ENCODE data around the gene ANKRD11. TPM values are rescaled to one million over a fixed set of nuclear protein-coding genes. Genes with fewer than 3 reads are reported as not detected.

The ANKRD11 gene
- total RNA-seq, 1 donor from 2014 or later: 164 TPM

DNA sequence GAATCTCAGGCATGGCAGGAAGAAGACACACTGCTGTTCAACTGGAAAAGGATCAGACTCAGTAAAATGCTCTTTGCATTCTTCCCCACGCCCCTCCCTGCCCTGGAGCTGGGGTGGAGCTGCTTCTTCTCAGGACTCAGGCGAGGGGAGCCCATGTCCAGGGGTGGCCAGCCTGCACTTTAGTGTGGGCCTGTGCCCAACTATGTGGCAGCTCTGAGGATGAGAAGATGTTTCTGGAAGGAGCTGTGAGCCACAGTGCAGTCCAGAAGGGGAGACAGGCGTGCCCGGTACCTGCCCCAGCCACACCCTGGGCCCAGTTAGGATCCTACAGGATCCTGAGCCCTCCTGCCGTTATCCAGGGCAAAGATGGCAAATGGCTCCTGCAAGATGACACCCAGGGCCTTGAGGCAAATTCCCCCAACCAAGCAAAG lies 120.3 kb downstream of the ANKRD11 start:
- TF ChIP-seq CTCF (conservative IDR thresholded peaks at IDR 0.05): no peak
- Mint-ChIP-seq H3K4me3 (no peak overlapping the region), H3K4me1 (peaks cover 50% of the 10 kb centered on the region)

DNA sequence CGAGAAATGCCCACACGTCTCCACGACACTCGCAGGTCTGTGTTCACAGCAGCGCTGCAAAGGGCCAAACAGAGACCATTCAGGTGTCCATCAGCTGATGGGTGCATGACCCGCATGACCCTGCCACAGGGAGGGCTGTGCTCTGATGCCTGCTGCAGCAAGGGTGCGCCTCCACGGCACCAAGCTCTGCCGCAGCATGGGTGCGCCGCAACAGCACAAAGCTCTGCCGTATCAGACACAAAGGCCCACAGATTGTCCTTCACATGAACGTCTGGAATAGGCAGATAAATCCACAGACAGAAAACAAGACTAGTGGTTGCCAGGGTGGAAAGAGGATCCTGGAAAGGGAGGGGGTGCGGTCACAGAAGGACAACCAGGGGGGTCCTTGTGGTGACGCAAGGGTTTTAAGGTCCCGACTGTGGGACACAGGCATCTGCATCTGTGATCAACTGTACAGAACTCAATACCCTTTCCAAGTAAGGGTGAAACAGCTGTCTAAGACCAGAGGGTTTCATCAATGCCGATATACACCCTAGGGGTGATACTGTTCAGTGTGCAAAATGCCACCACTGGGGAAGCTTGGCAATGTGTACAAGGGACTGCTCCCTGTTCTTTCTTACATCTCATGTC lies 121.0 kb downstream of the ANKRD11 start:
- Mint-ChIP-seq H3K36me3 (ENCODE audit: low read depth) (no peaks in the 10 kb centered on the region), H3K4me1 (peaks cover 50% of the 10 kb centered on the region), H3K27ac (ENCODE audit: unreplicated experiment) (no peak overlapping the region), H3K9me3 (no peaks in the 10 kb centered on the region), H3K27me3 (ENCODE audit: low read depth) (no peaks in the 10 kb centered on the region), H3K4me3 (peak overlapping the region; percentile 15)
- DNase-seq (ENCODE audit: low read depth, low spot score): no peak
- no peak for TF ChIP-seq CTCF (conservative IDR thresholded peaks at IDR 0.05)

More for the DNA sequence above, 120.3 kb downstream of the ANKRD11 start:
- no peak for DNase-seq (ENCODE audit: low read depth, low spot score)
- no peaks in the 10 kb centered on the region for H3K27me3 Mint-ChIP-seq (ENCODE audit: low read depth)
- H3K9me3 Mint-ChIP-seq: no peaks in the 10 kb centered on the region
- H3K36me3 Mint-ChIP-seq (ENCODE audit: low read depth): peaks cover 2% of the 10 kb centered on the region
- H3K27ac Mint-ChIP-seq (ENCODE audit: unreplicated experiment): peak overlapping the region; percentile 43

DNA sequence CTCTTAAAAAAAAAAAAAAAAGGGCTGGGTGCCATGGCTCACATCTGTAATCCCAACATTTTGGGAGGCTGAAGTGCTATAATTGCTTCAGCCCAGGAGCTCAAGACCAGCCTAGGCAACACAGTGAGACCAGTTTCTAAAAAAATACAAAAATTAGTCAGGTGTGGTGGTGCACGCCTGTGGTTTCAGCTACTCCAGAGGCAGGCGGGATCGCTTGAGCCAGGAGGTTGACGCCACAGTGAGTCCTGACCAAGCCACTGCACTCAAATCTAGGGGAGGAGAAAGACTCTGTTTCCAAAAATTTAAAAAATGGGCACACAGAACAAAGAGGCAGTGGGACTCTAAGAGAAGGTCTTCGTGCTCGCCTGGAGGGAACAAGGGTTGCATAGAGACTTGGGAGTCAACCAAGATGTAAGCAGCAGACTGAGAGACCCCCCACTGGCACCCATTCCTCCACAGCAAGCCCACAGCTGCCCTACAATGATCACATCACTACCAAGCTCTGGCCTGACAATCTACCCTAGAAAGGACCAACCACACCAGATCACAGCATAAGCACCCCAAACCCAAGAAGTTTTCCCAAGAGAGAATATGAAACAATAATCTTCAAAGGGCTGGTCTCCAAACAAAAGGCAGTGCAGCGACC lies 121.6 kb downstream of the ANKRD11 start:
- Mint-ChIP-seq H3K27me3 (ENCODE audit: low read depth) (no peaks in the 10 kb centered on the region), H3K4me1 (peaks cover 53% of the 10 kb centered on the region), H3K4me3 (no peak overlapping the region), H3K27ac (ENCODE audit: unreplicated experiment) (no peak overlapping the region), H3K9me3 (no peaks in the 10 kb centered on the region), H3K36me3 (ENCODE audit: low read depth) (no peaks in the 10 kb centered on the region)
- no peak for TF ChIP-seq CTCF (conservative IDR thresholded peaks at IDR 0.05)
- no peak for DNase-seq (ENCODE audit: low read depth, low spot score)

DNA sequence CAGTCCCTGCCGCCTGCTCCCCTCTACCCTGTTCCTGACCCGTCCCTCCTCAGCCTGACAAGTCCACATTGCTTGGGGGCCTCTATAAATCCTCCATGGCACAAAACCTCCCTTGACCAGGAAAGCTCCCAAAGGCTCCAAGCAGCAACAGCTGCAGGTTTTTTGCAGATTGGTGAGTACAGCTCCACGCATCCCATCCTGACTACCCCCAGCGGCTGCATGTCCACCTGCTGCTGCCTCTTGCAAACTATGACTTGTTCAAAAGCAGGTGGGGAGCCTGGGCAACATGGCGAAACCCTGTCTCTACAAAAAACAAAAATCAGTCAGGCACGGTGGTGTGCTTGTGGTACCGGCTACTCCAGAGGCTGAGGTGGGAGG lies 122.8 kb downstream of the ANKRD11 start:
- no peaks in the 10 kb centered on the region for H3K36me3 Mint-ChIP-seq (ENCODE audit: low read depth)
- H3K27me3 Mint-ChIP-seq (ENCODE audit: low read depth): no peaks in the 10 kb centered on the region
- peak overlapping the region; percentile 19 for H3K27ac Mint-ChIP-seq (ENCODE audit: unreplicated experiment)
- TF ChIP-seq CTCF (conservative IDR thresholded peaks at IDR 0.05): no peak
- no peaks in the 10 kb centered on the region for H3K9me3 Mint-ChIP-seq
- no peak for DNase-seq (ENCODE audit: low read depth, low spot score)
- H3K4me1 Mint-ChIP-seq: peaks cover 50% of the 10 kb centered on the region
- H3K4me3 Mint-ChIP-seq: no peak overlapping the region

DNA sequence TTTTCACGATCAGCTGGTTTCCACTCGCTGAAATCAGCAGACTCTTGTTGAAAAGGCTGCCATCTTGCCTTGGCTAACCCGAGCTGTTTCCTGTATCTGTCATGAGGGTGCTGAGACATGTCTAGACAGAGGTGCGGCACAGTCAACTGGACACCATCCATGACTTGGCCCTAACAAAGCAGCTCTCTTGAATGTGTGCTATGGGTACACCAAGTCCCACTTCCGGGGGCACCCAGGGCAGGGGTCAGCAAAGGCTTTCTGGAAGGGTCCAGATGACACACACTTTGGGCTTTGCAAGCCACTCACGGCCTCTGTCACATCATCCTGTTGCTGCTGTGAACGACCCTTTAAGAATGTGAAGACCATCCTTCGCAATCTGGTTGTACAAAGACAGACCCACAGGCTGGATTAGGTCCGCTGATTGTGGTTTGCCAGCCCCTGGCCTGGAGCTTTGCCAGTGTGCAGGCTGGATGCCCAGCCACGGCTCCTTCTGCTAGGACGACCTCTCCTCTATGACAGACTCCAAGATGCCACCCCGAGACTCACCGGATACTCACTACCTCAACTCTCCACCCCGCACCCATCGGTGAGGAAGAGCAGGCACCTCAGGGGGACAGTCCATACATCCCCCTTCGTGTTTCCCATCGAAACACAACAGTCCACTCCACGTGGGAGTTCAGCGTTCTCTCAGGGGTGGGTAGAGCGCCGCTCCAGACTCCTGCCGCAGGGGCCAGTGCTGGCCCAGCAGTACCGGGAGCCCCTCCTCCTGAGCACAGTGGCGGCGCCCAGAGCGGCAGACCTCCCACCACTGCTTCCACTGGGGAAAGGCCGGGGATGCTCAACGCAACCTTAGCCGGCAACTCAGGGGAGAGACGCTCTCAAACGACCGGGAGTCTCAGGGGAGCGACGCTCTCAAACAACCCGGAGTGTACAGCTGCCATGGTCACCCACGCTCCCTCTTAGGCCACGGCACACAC lies 123.5 kb downstream of the ANKRD11 start:
- Mint-ChIP-seq H3K4me3 (no peak overlapping the region), H3K27me3 (ENCODE audit: low read depth) (no peaks in the 10 kb centered on the region), H3K4me1 (peaks cover 55% of the 10 kb centered on the region), H3K27ac (ENCODE audit: unreplicated experiment) (peak overlapping the region; percentile 43), H3K9me3 (no peaks in the 10 kb centered on the region), H3K36me3 (ENCODE audit: low read depth) (no peaks in the 10 kb centered on the region)
- no peak for DNase-seq (ENCODE audit: low read depth, low spot score)
- no peak for TF ChIP-seq CTCF (conservative IDR thresholded peaks at IDR 0.05)
